SJCRH30 (cell line): ENCODE measurements around the gene C1GALT1C1. TPM values are rescaled to one million over a fixed set of nuclear protein-coding genes. Genes with fewer than 3 reads are reported as not detected.
"Not testable (repeated sequence)": the region's sequence is repeated elsewhere in the genome, so short reads cannot be mapped to it uniquely, and the experiment has no call there.

Experiments
- DNase-seq, 2 experiments: peaks; one replicate each; pipeline ENCODE4 v3.0.0-alpha.2; 2015 to 2020
- H3K27ac ChIP-seq: fragments of 250-450 bp; sonication (Bioruptor Pico); 2 replicates; pipeline ENCODE4 v1.5.1; 2020; ENCODE audit warnings: mild to moderate bottlenecking, moderate library complexity
- H3K27me3 ChIP-seq: fragments of 250-450 bp; sonication (Bioruptor Pico); 2 replicates; pipeline ENCODE4 v1.5.1; 2020; ENCODE audit warnings: mild to moderate bottlenecking, moderate library complexity
- H3K36me3 ChIP-seq: fragments of 250-450 bp; sonication (Bioruptor Pico); 2 replicates; pipeline ENCODE4 v1.5.1; 2020; ENCODE audit warnings: mild to moderate bottlenecking, moderate library complexity
- H3K4me1 ChIP-seq: fragments of 250-450 bp; sonication (Bioruptor Pico); 2 replicates; pipeline ENCODE4 v1.5.1; 2020; ENCODE audit warnings: mild to moderate bottlenecking, moderate library complexity
- H3K4me3 ChIP-seq: fragments of 250-450 bp; sonication (Bioruptor Pico); 2 replicates; pipeline ENCODE4 v1.5.1; 2020; ENCODE audit warnings: mild to moderate bottlenecking, moderate library complexity
- H3K9me3 ChIP-seq: fragments of 250-450 bp; sonication (Bioruptor Pico); replicated peaks from 2 replicates; pipeline ENCODE4 v1.5.1; 2020; ENCODE audit warnings: mild to moderate bottlenecking, moderate library complexity
- total RNA-seq: library from RNA; depleted of rRNA; stranded (reverse); fragments of >200 nt; shearing (Covaris generic); gene quantifications from 2 replicates; pipeline ENCODE4 v1.2.3, GENCODE V29; 2014; rRNA removed

The C1GALT1C1 gene
- 22.9 and 23.3 TPM in 2 replicates for total RNA-seq

GRCh38 chrX:120629667-120630537, at the start of gene C1GALT1C1:
C1GALT1C1 (minus strand) TSS chrX:120630054; CDS start chrX:120627166, 2,888 bp downstream.
- H3K4me3 ChIP-seq, result peak within 1 kb of the TSS; percentile 83
- H3K27me3 ChIP-seq, result no peaks in the 10 kb centered on the region
- DNase-seq, result peak; percentile 95 to 96
- peak within 1 kb of the TSS; percentile 70 for H3K27ac ChIP-seq
- no peaks in the 10 kb centered on the region for H3K36me3 ChIP-seq
- H3K9me3 ChIP-seq, result no peaks in the 10 kb centered on the region
- no peaks in the 10 kb centered on the region for H3K4me1 ChIP-seq

- Histone ChIP-seq H3K9me3 (no peaks in the 10 kb centered on the region), H3K36me3 (no peaks in the 10 kb centered on the region), H3K27ac (no peak overlapping the region), H3K4me1 (no peaks in the 10 kb centered on the region), H3K4me3 (no peak overlapping the region), H3K27me3 (no peaks in the 10 kb centered on the region)
- DNase-seq, result no peak
These were observed 47.3 kb upstream of the C1GALT1C1 start for GRCh38 chrX:120677004-120677652.

GRCh38 chrX:120672841-120673530, 43.1 kb upstream of the C1GALT1C1 start:
- no peak for DNase-seq
- Histone ChIP-seq H3K36me3 (no peaks in the 10 kb centered on the region), H3K27ac (no peak overlapping the region)

GRCh38 chrX:120672389-120672788, 42.5 kb upstream of the C1GALT1C1 start:
- H3K27me3 ChIP-seq, result no peaks in the 10 kb centered on the region
- no peak overlapping the region for H3K27ac ChIP-seq
- H3K4me1 ChIP-seq, result no peaks in the 10 kb centered on the region
- DNase-seq, result no peak
- H3K9me3 ChIP-seq, result no peaks in the 10 kb centered on the region
- H3K36me3 ChIP-seq, result no peaks in the 10 kb centered on the region
- H3K4me3 ChIP-seq, result no peak overlapping the region

More at GRCh38 chrX:120672841-120673530, 43.1 kb upstream of the C1GALT1C1 start:
- Histone ChIP-seq H3K4me1 (no peaks in the 10 kb centered on the region), H3K9me3 (no peaks in the 10 kb centered on the region), H3K4me3 (no peak overlapping the region), H3K27me3 (no peaks in the 10 kb centered on the region)

DNA sequence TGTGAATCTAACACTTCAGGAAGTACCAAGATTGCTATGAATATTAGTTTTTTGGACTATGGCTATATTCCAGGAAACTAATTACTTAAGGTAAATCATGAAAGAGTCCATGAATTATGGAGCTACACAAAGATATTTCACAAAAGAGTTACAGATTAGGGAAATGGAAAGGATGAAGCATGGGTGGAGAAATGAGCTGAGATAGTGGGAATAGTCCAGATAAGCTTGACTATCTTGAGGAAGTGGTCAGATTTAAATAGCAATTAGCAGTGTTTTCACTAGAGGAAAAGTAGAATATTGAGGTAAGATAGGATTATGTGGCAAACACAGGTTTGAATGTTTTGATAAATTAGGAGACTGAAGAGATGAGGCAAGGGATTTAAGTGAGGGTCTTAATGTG, 42.1 kb upstream of the C1GALT1C1 start:
- no peaks in the 10 kb centered on the region for H3K9me3 ChIP-seq
- H3K27me3 ChIP-seq, result no peaks in the 10 kb centered on the region
- H3K27ac ChIP-seq, result no peak overlapping the region
- DNase-seq, result no peak
- H3K36me3 ChIP-seq, result no peaks in the 10 kb centered on the region
- no peaks in the 10 kb centered on the region for H3K4me1 ChIP-seq
- no peak overlapping the region for H3K4me3 ChIP-seq

DNA sequence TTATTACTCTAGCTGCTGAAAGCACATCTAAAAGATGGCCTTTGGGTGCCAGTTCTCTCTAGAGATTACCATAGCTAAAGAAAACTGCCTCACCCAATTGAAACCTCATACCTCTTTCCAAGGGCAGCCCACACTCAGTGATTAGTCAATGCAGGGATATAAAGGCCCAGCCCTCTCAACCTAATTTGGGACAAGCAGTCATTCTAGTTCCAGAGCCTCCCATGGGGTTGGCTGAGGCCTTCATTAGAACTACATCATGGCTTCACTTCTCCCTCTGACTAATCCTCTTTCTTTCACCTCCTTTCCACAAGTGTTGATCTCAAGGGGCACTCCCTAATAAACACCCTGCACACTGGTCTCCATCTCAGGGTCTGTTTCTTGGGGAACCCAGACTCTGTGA, 38.5 kb upstream of the C1GALT1C1 start:
- H3K36me3 ChIP-seq, result no peaks in the 10 kb centered on the region
- DNase-seq, result no peak
- H3K4me1 ChIP-seq, result no peaks in the 10 kb centered on the region
- no peak overlapping the region for H3K4me3 ChIP-seq
- H3K9me3 ChIP-seq, result no peaks in the 10 kb centered on the region
- H3K27ac ChIP-seq, result no peak overlapping the region
- no peaks in the 10 kb centered on the region for H3K27me3 ChIP-seq

DNA sequence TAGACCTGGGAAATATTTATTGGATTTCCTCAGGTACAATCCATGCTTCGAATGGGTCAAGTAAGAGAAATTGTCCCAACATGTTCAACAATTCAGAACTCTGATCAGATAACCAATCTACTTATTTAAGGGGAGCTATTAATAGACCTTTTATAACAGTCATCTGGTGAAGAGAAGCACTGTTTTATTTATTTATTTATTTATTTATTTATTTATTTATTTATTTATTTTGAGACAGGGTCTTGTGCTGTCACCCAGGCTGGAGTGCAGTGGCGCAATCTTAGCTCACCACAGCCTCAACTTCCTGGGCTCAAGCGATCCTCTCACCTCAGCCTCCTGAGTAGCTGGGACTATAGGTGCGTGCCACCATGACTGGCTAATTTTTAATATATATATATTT, 34.7 kb upstream of the C1GALT1C1 start:
- H3K27ac ChIP-seq, H3K9me3 ChIP-seq, H3K27me3 ChIP-seq, H3K36me3 ChIP-seq, DNase-seq, H3K4me3 ChIP-seq, H3K4me1 ChIP-seq: not testable (repeated sequence)

DNA sequence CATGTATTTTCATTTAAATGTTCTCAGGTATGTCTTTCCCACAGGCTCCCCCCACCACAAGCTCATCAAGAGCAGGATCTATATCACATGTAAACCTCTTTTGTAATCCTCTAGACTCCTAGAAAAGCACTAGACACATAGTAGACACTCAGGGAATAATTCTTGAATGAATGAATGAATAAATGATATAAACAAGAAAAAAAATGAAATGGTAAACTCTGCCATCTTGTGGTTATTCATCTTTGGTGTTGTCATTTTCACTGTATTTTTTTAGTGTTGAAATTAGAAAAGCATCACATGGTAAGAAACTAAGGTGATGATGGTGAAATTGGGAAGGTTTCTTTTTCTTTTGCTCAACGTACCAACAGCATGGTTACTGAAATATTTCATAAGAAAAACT, 34.2 kb upstream of the C1GALT1C1 start:
- H3K9me3 ChIP-seq, result no peaks in the 10 kb centered on the region
- no peak overlapping the region for H3K4me3 ChIP-seq
- H3K27ac ChIP-seq, result no peak overlapping the region
- H3K27me3 ChIP-seq, result no peaks in the 10 kb centered on the region
- no peaks in the 10 kb centered on the region for H3K36me3 ChIP-seq
- H3K4me1 ChIP-seq, result no peaks in the 10 kb centered on the region
- peak in 1 of 2 experiments; percentile 22 for DNase-seq

- no peaks in the 10 kb centered on the region for H3K4me1 ChIP-seq
- no peaks in the 10 kb centered on the region for H3K36me3 ChIP-seq
- H3K4me3 ChIP-seq, result no peak overlapping the region
- no peak for DNase-seq
- no peaks in the 10 kb centered on the region for H3K27me3 ChIP-seq
- no peaks in the 10 kb centered on the region for H3K9me3 ChIP-seq
- H3K27ac ChIP-seq, result no peak overlapping the region
These were observed 32.8 kb upstream of the C1GALT1C1 start for GRCh38 chrX:120662662-120663061.

DNA sequence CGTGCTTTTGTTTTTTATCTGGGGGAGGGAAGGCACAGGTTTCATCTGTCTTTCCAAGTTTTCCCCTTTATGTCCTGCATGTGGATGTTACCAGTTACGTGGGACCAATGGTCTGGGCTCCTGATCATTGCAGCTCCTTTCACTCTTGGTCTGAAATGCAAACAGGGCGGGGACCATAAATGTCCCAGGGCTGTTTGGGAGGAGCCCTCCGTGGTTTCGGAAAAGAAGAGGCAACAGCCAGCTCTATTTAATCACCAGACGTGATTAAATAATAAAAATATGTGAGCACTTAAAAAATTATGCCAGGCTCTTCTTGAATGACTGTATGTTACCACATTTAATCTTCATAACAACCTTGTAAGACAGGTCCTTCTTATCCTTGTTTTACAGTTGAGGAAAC, 30.8 kb upstream of the C1GALT1C1 start:
- DNase-seq, result peak in 1 of 2 experiments; percentile 1
- no peaks in the 10 kb centered on the region for H3K27me3 ChIP-seq
- H3K9me3 ChIP-seq, result no peaks in the 10 kb centered on the region
- no peaks in the 10 kb centered on the region for H3K36me3 ChIP-seq
- no peaks in the 10 kb centered on the region for H3K4me1 ChIP-seq
- no peak overlapping the region for H3K4me3 ChIP-seq
- H3K27ac ChIP-seq, result no peak overlapping the region

DNA sequence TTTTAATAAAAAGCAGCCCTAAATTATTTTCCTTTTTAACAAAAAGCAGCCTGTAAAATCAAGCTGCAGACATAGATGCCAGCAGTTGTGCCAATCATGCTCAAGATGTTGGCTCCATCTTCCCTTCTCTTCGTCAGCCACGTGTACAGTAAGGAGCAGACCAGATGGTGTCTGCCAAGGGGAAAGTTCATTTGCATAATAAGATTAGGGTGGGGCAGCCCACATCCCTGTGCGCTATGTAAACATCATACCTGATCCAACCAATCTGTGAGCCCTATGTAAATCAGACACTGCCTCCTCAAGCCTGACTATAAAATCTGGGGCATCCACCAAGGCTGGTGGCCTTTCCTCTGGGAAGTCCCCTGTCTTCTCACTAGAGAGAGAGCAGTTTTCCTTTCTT, 23.1 kb upstream of the C1GALT1C1 start:
- no peak overlapping the region for H3K4me3 ChIP-seq
- H3K4me1 ChIP-seq, result no peaks in the 10 kb centered on the region
- peak; percentile 7 to 33 for DNase-seq
- H3K27me3 ChIP-seq, result no peaks in the 10 kb centered on the region
- H3K9me3 ChIP-seq, result no peaks in the 10 kb centered on the region
- H3K27ac ChIP-seq, result no peak overlapping the region
- no peaks in the 10 kb centered on the region for H3K36me3 ChIP-seq

- not testable (repeated sequence) for H3K9me3 ChIP-seq, H3K36me3 ChIP-seq, H3K4me3 ChIP-seq, H3K27ac ChIP-seq, H3K27me3 ChIP-seq, DNase-seq, H3K4me1 ChIP-seq
These were observed 22.4 kb upstream of the C1GALT1C1 start for GRCh38 chrX:120652256-120652655.

GRCh38 chrX:120647127-120647526, 17.3 kb upstream of the C1GALT1C1 start:
- DNase-seq, result no peak
- Histone ChIP-seq H3K4me3 (no peak overlapping the region), H3K4me1 (no peaks in the 10 kb centered on the region), H3K27ac (no peak overlapping the region), H3K9me3 (no peaks in the 10 kb centered on the region), H3K27me3 (no peaks in the 10 kb centered on the region), H3K36me3 (no peaks in the 10 kb centered on the region)

DNA sequence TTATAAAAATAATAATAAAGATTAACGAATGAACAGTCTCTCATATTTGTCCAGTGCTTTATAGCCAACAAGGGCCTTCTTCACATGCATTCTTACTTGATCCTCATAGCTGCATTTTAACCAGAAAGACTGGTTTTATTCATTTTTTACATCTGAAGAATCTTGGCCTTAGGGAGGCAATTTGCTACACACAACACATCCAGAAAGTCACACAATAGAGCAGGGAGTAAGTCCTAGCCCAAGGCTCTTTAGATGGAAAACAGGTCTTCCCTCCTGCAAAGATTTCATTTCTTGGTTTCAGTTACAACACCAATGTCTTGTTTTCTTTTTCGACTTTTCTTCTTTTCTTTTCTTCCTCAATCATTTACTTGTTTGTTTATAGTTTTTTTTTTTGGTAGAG, 13.0 kb upstream of the C1GALT1C1 start:
- DNase-seq, result no peak
- H3K27ac ChIP-seq, result no peak overlapping the region
- no peaks in the 10 kb centered on the region for H3K36me3 ChIP-seq
- no peaks in the 10 kb centered on the region for H3K9me3 ChIP-seq
- H3K4me3 ChIP-seq, result no peak overlapping the region
- no peaks in the 10 kb centered on the region for H3K27me3 ChIP-seq
- no peaks in the 10 kb centered on the region for H3K4me1 ChIP-seq

- no peaks in the 10 kb centered on the region for H3K36me3 ChIP-seq
- DNase-seq, result no peak
- no peak overlapping the region for H3K4me3 ChIP-seq
- H3K27me3 ChIP-seq, result no peaks in the 10 kb centered on the region
- no peaks in the 10 kb centered on the region for H3K9me3 ChIP-seq
- no peak overlapping the region for H3K27ac ChIP-seq
- no peaks in the 10 kb centered on the region for H3K4me1 ChIP-seq
These were observed 8.8 kb upstream of the C1GALT1C1 start for GRCh38 chrX:120638619-120639018.
